Liver (tissue), 9 donors: ENCODE measurements around the gene IL26. TPM values are rescaled to one million over a fixed set of nuclear protein-coding genes. Genes with fewer than 3 reads are reported as not detected.
A peak's percentile ranks its signal among the peaks of the same experiment; 100 is the strongest.

Experiments
- DNase-seq: peaks from one replicate; pipeline ENCODE4 v3.0.0-alpha.2; 2017; ENCODE audit warnings: low spot score
- H3K27ac ChIP-seq, 2 donors: one replicate each; pipeline ENCODE4 v1.7.0; 2013; ENCODE audit warnings: inconsistent platforms in 2 of 2, low read length in 2 of 2, control low read depth in 1 of 2, low read depth in 1 of 2, mild to moderate bottlenecking in 1 of 2
- H3K27me3 ChIP-seq, 4 donors: one replicate each; pipeline versions ENCODE4 v1.6.1 to v1.7.0; 2013; ENCODE audit warnings: low read length in 3 of 4, inconsistent platforms in 1 of 4, mild to moderate bottlenecking in 1 of 4, moderate library complexity in 1 of 4; ENCODE audit not compliant: control insufficient read depth in 4 of 4, insufficient read depth in 4 of 4
- H3K36me3 ChIP-seq, 4 donors: one replicate each; pipeline versions ENCODE4 v1.6.1 to v1.7.0; 2013; ENCODE audit warnings: low read length in 3 of 4, mild to moderate bottlenecking in 3 of 4, low read depth in 1 of 4, moderate library complexity in 1 of 4; ENCODE audit not compliant: control insufficient read depth in 4 of 4, insufficient read depth in 3 of 4
- H3K4me1 ChIP-seq, 4 donors: one replicate each; pipeline versions ENCODE4 v1.6.1 to v1.7.0; 2013; ENCODE audit warnings: low read length in 3 of 4, mild to moderate bottlenecking in 3 of 4, moderate library complexity in 1 of 4; ENCODE audit not compliant: control insufficient read depth in 4 of 4, insufficient read depth in 4 of 4
- H3K4me3 ChIP-seq, 3 donors: one replicate each; pipeline versions ENCODE4 v1.6.1 to v1.7.0; 2013; ENCODE audit warnings: low read length in 3 of 3, control low read depth in 1 of 3, low read depth in 1 of 3, mild to moderate bottlenecking in 1 of 3
- H3K9ac ChIP-seq, 2 donors: one replicate each; pipeline ENCODE4 v1.7.0; 2013; ENCODE audit warnings: low read length in 2 of 2, mild to moderate bottlenecking in 2 of 2, moderate library complexity in 2 of 2, control low read depth in 1 of 2, low read depth in 1 of 2
- H3K9me3 ChIP-seq, 4 donors: one replicate each; pipeline versions ENCODE4 v1.6.1 to v1.7.0; 2013; ENCODE audit warnings: low read length in 3 of 4; ENCODE audit not compliant: control insufficient read depth in 4 of 4
- ATF3 ChIP-seq: IDR thresholded peaks from 2 replicates; pipeline ENCODE4 v1.6.1; 2016; ENCODE audit warnings: antibody characterized with exemption
- CTCF ChIP-seq: fragments of 150-350 bp; IDR thresholded peaks from 2 replicates; pipeline ENCODE4 v1.5.1; 2017; ENCODE audit warnings: improper control_type of control experiment, low read depth, low read length; ENCODE audit not compliant: missing input control
- EGR1 ChIP-seq, 2 donors: IDR thresholded peaks; 2 replicates each; pipeline ENCODE4 v1.6.1; 2016 to 2018; ENCODE audit warnings: antibody characterized with exemption in 2 of 2, low read depth in 2 of 2
- FOXA1 ChIP-seq: IDR thresholded peaks from 2 replicates; pipeline ENCODE4 v1.6.1; 2016; ENCODE audit warnings: antibody characterized with exemption
- FOXA2 ChIP-seq: IDR thresholded peaks from 2 replicates; pipeline ENCODE4 v1.6.1; 2016; ENCODE audit warnings: antibody characterized with exemption
- GABPA ChIP-seq, 2 donors: IDR thresholded peaks in 1 of 2; conservative IDR thresholded peaks in 1 of 2; 2 replicates each; pipeline ENCODE4 v1.6.1; 2016; ENCODE audit warnings: antibody characterized with exemption in 2 of 2, mild to moderate bottlenecking in 1 of 2, moderate library complexity in 1 of 2
- HNF4A ChIP-seq, 2 donors: conservative IDR thresholded peaks; 2 replicates each; pipeline ENCODE4 v1.6.1; 2016; ENCODE audit warnings: antibody characterized with exemption in 2 of 2, mild to moderate bottlenecking in 2 of 2
- HNF4G ChIP-seq: IDR thresholded peaks from 2 replicates; pipeline ENCODE4 v1.6.1; 2016; ENCODE audit warnings: antibody characterized with exemption
- MAX ChIP-seq: IDR thresholded peaks from 2 replicates; pipeline ENCODE4 v1.6.1; 2016; ENCODE audit warnings: antibody characterized with exemption
- NR2F2 ChIP-seq: IDR thresholded peaks from 2 replicates; pipeline ENCODE4 v1.6.1; 2016; ENCODE audit warnings: antibody characterized with exemption
- RAD21 ChIP-seq, 2 donors: IDR thresholded peaks; 2 replicates each; pipeline ENCODE4 v1.6.1; 2016; ENCODE audit warnings: antibody characterized with exemption in 2 of 2, mild to moderate bottlenecking in 2 of 2
- RXRA ChIP-seq, 2 donors: IDR thresholded peaks; 2 replicates each; pipeline ENCODE4 v1.6.1; 2017 to 2018; ENCODE audit warnings: antibody characterized with exemption in 2 of 2, mild to moderate bottlenecking in 1 of 2
- TAF1 ChIP-seq: conservative IDR thresholded peaks from 2 replicates; pipeline ENCODE4 v1.6.1; 2016; ENCODE audit warnings: antibody characterized with exemption, mild to moderate bottlenecking
- YY1 ChIP-seq: IDR thresholded peaks from 2 replicates; pipeline ENCODE4 v1.6.1; 2016; ENCODE audit warnings: antibody characterized with exemption, mild to moderate bottlenecking
- ZBTB33 ChIP-seq: IDR thresholded peaks from 2 replicates; pipeline ENCODE4 v1.6.1; 2016; ENCODE audit warnings: antibody characterized with exemption
- WGBS: extraction: QIAGEN DNeasy Blood & Tissue Kit; methylation state at CpG from one replicate; pipeline ENCODE4 v1.1.7; 2013; 5-methylcytosine and 5-hydroxymethylcytosine counted together
- polyA plus RNA-seq, 2 donors: library from polyadenylated mRNA; stranded (reverse) in 1 of 2; unstranded in 1 of 2; fragments of 200-250 nt in 1 of 2; fragments of >200 nt in 1 of 2; fragmentation: Nextera tagmentation in 1 of 2; extraction: Ambion mirVana in 1 of 2; gene quantifications; one replicate each; pipeline versions ENCODE4 v1.2.1 to v1.2.3, GENCODE V29; 2013 to 2015
- total RNA-seq, 2 donors: library from RNA; depleted of rRNA; stranded (reverse); fragments of >200 nt; gene quantifications; one replicate each; pipeline ENCODE4 v1.2.3, GENCODE V29; 2014
- donor health status: healthy.
- donor health status: healthy.
- donor health status: healthy.
- donor health status: healthy.
- donor health status: healthy.

Gene IL26
- total and polyA plus RNA-seq, 4 donors = not detected

- Histone ChIP-seq H3K27ac (no peak overlapping the region), H3K27me3 (no peaks in the 10 kb centered on the region), H3K4me3 (no peak overlapping the region), H3K9ac (no peak overlapping the region), H3K36me3 (no peaks in the 10 kb centered on the region), H3K4me1 (peaks cover 0 to 16% (median 2%) of the 10 kb centered on the region in 4 donors), H3K9me3 (no peaks in the 10 kb centered on the region)
- no peak for DNase-seq
- no peak for TF ChIP-seq NR2F2
- TF ChIP-seq CTCF = no peak
- TF ChIP-seq HNF4A (conservative IDR thresholded peaks at IDR 0.05) = no peak
- no peak for TF ChIP-seq ATF3
- no peak for TF ChIP-seq HNF4G
- no peak for TF ChIP-seq FOXA2
- TF ChIP-seq EGR1 (IDR thresholded peaks at IDR 0.05; ENCODE audit: low read depth in 2 of 2) = no peak
- no peak for TF ChIP-seq MAX
- no peak for TF ChIP-seq TAF1
- no peak for TF ChIP-seq FOXA1
- TF ChIP-seq YY1 = no peak
- no peak for TF ChIP-seq GABPA (IDR thresholded peaks at IDR 0.05 in 1 of 2, conservative IDR thresholded peaks at IDR 0.05 in 1 of 2)
- no peak for TF ChIP-seq RXRA (IDR thresholded peaks at IDR 0.05)
- TF ChIP-seq RAD21 (IDR thresholded peaks at IDR 0.05) = no peak
- TF ChIP-seq ZBTB33 = no peak
- WGBS = 76% methylated on average over 2 of the region's 2 CpGs
These were observed 12.0 kb upstream of the IL26 start for GRCh38 chr12:68237619-68238018.

GRCh38 chr12:68237078-68237477 is 11.5 kb upstream of the IL26 start:
- Histone ChIP-seq H3K4me3 (peak overlapping the region; percentile 47 to 70 (median 52)), H3K9me3 (no peaks in the 10 kb centered on the region)
- WGBS = 76% methylated on average over 2 of the region's 2 CpGs

More at GRCh38 chr12:68237078-68237477, 11.5 kb upstream of the IL26 start:
- no peaks in the 10 kb centered on the region for H3K36me3 ChIP-seq
- H3K27ac ChIP-seq = peak overlapping the region; percentile 54 to 75
- H3K27me3 ChIP-seq = no peaks in the 10 kb centered on the region
- TF ChIP-seq HNF4A (conservative IDR thresholded peaks at IDR 0.05) (no peak), RAD21 (IDR thresholded peaks at IDR 0.05) (peak; percentile 13 to 56)
- DNase-seq = no peak
- peaks cover 0 to 16% (median 2%) of the 10 kb centered on the region in 4 donors for H3K4me1 ChIP-seq
- peak overlapping the region; percentile 69 to 71 for H3K9ac ChIP-seq
